ENCODE measurements around the gene TMEM53. TPM values are rescaled to one million over a fixed set of nuclear protein-coding genes. Genes with fewer than 3 reads are reported as not detected.

Gene TMEM53
- polyA plus RNA-seq, 1 of the 3 experiments (the other 2 are of a cell fraction), result 14.9 TPM

- Histone ChIP-seq H3K9ac (no peak overlapping the region), H3K9me2 (no peaks in the 10 kb centered on the region), H3K79me2 (ENCODE audit: insufficient read depth) (no peaks in the 10 kb centered on the region), H3K36me3 (replicated peaks in 1 of 2; ENCODE audit: control insufficient read depth in 1 of 2, insufficient read depth in 2 of 2, low read length in 1 of 2) (no peaks in the 10 kb centered on the region), H2AFZ (ENCODE audit: low read depth) (no peak overlapping the region), H3K4me1 (ENCODE audit: control insufficient read depth in 1 of 2, insufficient read depth in 2 of 2, low read depth in 1 of 2, low read length in 1 of 2) (no peaks in the 10 kb centered on the region), H3K4me2 (no peak overlapping the region), H3K9me3 (no peaks in the 10 kb centered on the region), H3K27ac (ENCODE audit: low read depth in 2 of 2, low read length in 1 of 2) (no peak overlapping the region), H3K4me3 (ENCODE audit: low read depth in 2 of 2, low read length in 1 of 2) (no peak overlapping the region), H3F3A (replicated peaks; ENCODE audit: insufficient read depth) (no peaks in the 10 kb centered on the region), H4K20me1 (ENCODE audit: insufficient read depth) (no peaks in the 10 kb centered on the region), H3K27me3 (ENCODE audit: insufficient read depth) (no peaks in the 10 kb centered on the region)
- POLR2A ChIA-PET, result no interaction called here
- 85% methylated on average over 12 of the region's 12 CpGs for WGBS (ENCODE audit: low lambda C conversion rate)
- TF ChIP-seq EP300 (IDR thresholded peaks at IDR 0.05; ENCODE audit: borderline replicate concordance in 1 of 2, low read depth in 1 of 2, low read length in 1 of 2) (no peak), RFX5 (IDR thresholded peaks at IDR 0.05; ENCODE audit: low read length) (no peak), TAF1 (IDR thresholded peaks at IDR 0.05; ENCODE audit: borderline replicate concordance, low read depth, low read length) (no peak), SMC3 (IDR thresholded peaks at IDR 0.05; ENCODE audit: low read depth, low read length) (no peak), TCF12 (IDR thresholded peaks at IDR 0.05) (no peak), JUND (IDR thresholded peaks at IDR 0.05) (no peak), CTCF (IDR thresholded peaks at IDR 0.05) (no peak), MXI1 (IDR thresholded peaks at IDR 0.05; ENCODE audit: low read depth, low read length) (no peak), SIN3A (IDR thresholded peaks at IDR 0.05; ENCODE audit: borderline replicate concordance, low read depth, low read length) (no peak), CHD2 (IDR thresholded peaks at IDR 0.05; ENCODE audit: low read length, partially characterized antibody) (no peak), POLR2AphosphoS5 (IDR thresholded peaks at IDR 0.05; ENCODE audit: low read depth, low read length) (no peak), PBX3 (IDR thresholded peaks at IDR 0.05) (no peak), USF1 (IDR thresholded peaks at IDR 0.05; ENCODE audit: borderline replicate concordance, low read depth) (no peak), NFIC (IDR thresholded peaks at IDR 0.05; ENCODE audit: borderline replicate concordance) (no peak), FOSL2 (IDR thresholded peaks at IDR 0.05; ENCODE audit: borderline replicate concordance, low read depth) (no peak), MEF2A (IDR thresholded peaks at IDR 0.05; ENCODE audit: borderline replicate concordance, low read depth) (no peak), YY1 (IDR thresholded peaks at IDR 0.05; ENCODE audit: low read depth) (no peak), ZBTB33 (IDR thresholded peaks at IDR 0.05; ENCODE audit: borderline replicate concordance, low read depth) (no peak), REST (IDR thresholded peaks at IDR 0.05; ENCODE audit: low read depth, low read length) (no peak)
- no peak for DNase-seq
- CTCF ChIA-PET, result no interaction called here
Observed at GRCh38 chr1:44688760-44689446, 14.6 kb upstream of the TMEM53 start.
